K562 (cell line): Measurements from ENCODE around the gene C1orf198.

Experiments used
- NBN ChIP-seq: fragments of 450-650 bp; IDR thresholded peaks from 2 replicates; pipeline ENCODE4 v1.6.1; 2016; ENCODE audit warnings: low read depth, mild to moderate bottlenecking
- NFATC3 ChIP-seq: fragments of 450-650 bp; IDR thresholded peaks from 2 replicates; pipeline ENCODE4 v1.6.1; 2017; ENCODE audit warnings: mild to moderate bottlenecking
- SMARCC2 ChIP-seq: fragments of 450-650 bp; IDR thresholded peaks from 2 replicates; pipeline ENCODE4 v1.6.1; 2017; ENCODE audit warnings: antibody characterized with exemption, moderate library complexity, mild to moderate bottlenecking, low read depth
- TRIM28 ChIP-seq: fragments of 450-650 bp; IDR thresholded peaks from 2 replicates; pipeline ENCODE4 v1.6.1; 2017
- ZNF766 ChIP-seq: fragments of 200-800 bp; sonication (Bioruptor generic); conservative IDR thresholded peaks from 2 replicates; pipeline ENCODE4 v1.6.1; 2016; ENCODE audit warnings: missing genetic modification characterization, missing compliant biosample characterization

GRCh38 chr1:230788561-230789275 is 79.6 kb downstream of the C1orf198 start:
- TF ChIP-seq NFATC3 = no peak
- no peak for TF ChIP-seq NBN
- no peak for TF ChIP-seq TRIM28
- no peak for TF ChIP-seq SMARCC2
- TF ChIP-seq ZNF766 = no peak
